ENCODE results near the gene TNFRSF6B. TPM values are rescaled to one million over a fixed set of nuclear protein-coding genes. Genes with fewer than 3 reads are reported as not detected.
A peak's percentile ranks its signal among the peaks of the same experiment; 100 is the strongest.

TNFRSF6B gene

GRCh38 chr20:63746751-63747315 is 50.4 kb downstream of the TNFRSF6B start:
- Histone ChIP-seq H3K9ac (ENCODE audit: low read depth, low read length, poor library complexity) (no peak overlapping the region), H3K36me3 (replicated peaks in 1 of 2; ENCODE audit: control insufficient read depth in 2 of 2, insufficient read depth in 2 of 2, low read length in 2 of 2) (peaks cover 10 to 62% of the 10 kb centered on the region in 2 donors), H3K79me1 (ENCODE audit: low read depth, low read length) (peaks cover 8% of the 10 kb centered on the region), H3K23ac (ENCODE audit: low read depth, low read length, poor library complexity) (peak overlapping the region; percentile 85), H2BK12ac (ENCODE audit: low read length) (no peak overlapping the region), H2BK5ac (ENCODE audit: low read length) (no peak overlapping the region), H3K4me2 (ENCODE audit: insufficient read depth, low read length, poor library complexity, severe bottlenecking) (no peak overlapping the region), H4K91ac (ENCODE audit: low read depth, low read length, poor library complexity) (no peak overlapping the region), H3K4ac (ENCODE audit: low read length) (no peak overlapping the region), H3K9me3 (replicated peaks in 1 of 2; ENCODE audit: control insufficient read depth in 2 of 2, insufficient read depth in 1 of 2, low read depth in 1 of 2, low read length in 2 of 2) (no peaks in the 10 kb centered on the region), H4K8ac (ENCODE audit: low read depth, low read length) (no peak overlapping the region), H3K27me3 (ENCODE audit: control insufficient read depth in 3 of 3, insufficient read depth in 3 of 3, low read depth in 1 of 3, low read length in 3 of 3) (no peaks in the 10 kb centered on the region), H2BK15ac (ENCODE audit: low read length) (no peak overlapping the region), H3K18ac (ENCODE audit: low read length) (no peak overlapping the region), H2AK5ac (ENCODE audit: low read depth, low read length) (peak overlapping the region; percentile 28), H3K4me3 (ENCODE audit: low read length in 2 of 2) (no peak overlapping the region), H3K27ac (replicated peaks; ENCODE audit: low read length) (no peak overlapping the region), H2AFZ (ENCODE audit: low read length) (no peak overlapping the region), H3K14ac (ENCODE audit: low read length) (no peak overlapping the region), H2BK120ac (ENCODE audit: low read depth, low read length) (no peak overlapping the region), H3K4me1 (ENCODE audit: control insufficient read depth in 2 of 2, insufficient read depth in 1 of 2, low read depth in 1 of 2, low read length in 2 of 2) (peaks cover 6 to 8% of the 10 kb centered on the region in 2 donors)
- no CpG with 5 or more reads among the region's 47 CpGs for whole genome bisulfite sequencing, 2 donors (ENCODE audit: extremely low coverage in 2 of 2, insufficient read length in 2 of 2, insufficient replicate concordance in 1 of 2)
- DNase-seq (ENCODE audit: low spot score), result no peak

- no CpG with 5 or more reads among the region's 13 CpGs for WGBS, 2 donors (ENCODE audit: extremely low coverage in 2 of 2, insufficient read length in 2 of 2, insufficient replicate concordance in 1 of 2)
- no peak overlapping the region for H3K4me3 ChIP-seq (ENCODE audit: low read length in 2 of 2)
- H3K4me1 ChIP-seq (ENCODE audit: control insufficient read depth in 2 of 2, insufficient read depth in 1 of 2, low read depth in 1 of 2, low read length in 2 of 2), result peaks cover 6 to 8% of the 10 kb centered on the region in 2 donors
- H2BK15ac ChIP-seq (ENCODE audit: low read length), result no peak overlapping the region
- no peak overlapping the region for H2AK5ac ChIP-seq (ENCODE audit: low read depth, low read length)
- H2AFZ ChIP-seq (ENCODE audit: low read length), result no peak overlapping the region
- no peak overlapping the region for H4K8ac ChIP-seq (ENCODE audit: low read depth, low read length)
- H3K14ac ChIP-seq (ENCODE audit: low read length), result no peak overlapping the region
- H3K27ac ChIP-seq (replicated peaks; ENCODE audit: low read length), result no peak overlapping the region
- H3K9me3 ChIP-seq (replicated peaks in 1 of 2; ENCODE audit: control insufficient read depth in 2 of 2, insufficient read depth in 1 of 2, low read depth in 1 of 2, low read length in 2 of 2), result no peaks in the 10 kb centered on the region
- no peak overlapping the region for H2BK12ac ChIP-seq (ENCODE audit: low read length)
- DNase-seq (ENCODE audit: low spot score), result no peak
- H3K18ac ChIP-seq (ENCODE audit: low read length), result no peak overlapping the region
- H3K79me1 ChIP-seq (ENCODE audit: low read depth, low read length), result peaks cover 5% of the 10 kb centered on the region
- no peak overlapping the region for H3K9ac ChIP-seq (ENCODE audit: low read depth, low read length, poor library complexity)
- H3K23ac ChIP-seq (ENCODE audit: low read depth, low read length, poor library complexity), result no peak overlapping the region
- no peak overlapping the region for H4K91ac ChIP-seq (ENCODE audit: low read depth, low read length, poor library complexity)
- H3K4ac ChIP-seq (ENCODE audit: low read length), result no peak overlapping the region
- no peak overlapping the region for H2BK120ac ChIP-seq (ENCODE audit: low read depth, low read length)
- H3K27me3 ChIP-seq (ENCODE audit: control insufficient read depth in 3 of 3, insufficient read depth in 3 of 3, low read depth in 1 of 3, low read length in 3 of 3), result no peaks in the 10 kb centered on the region
- H2BK5ac ChIP-seq (ENCODE audit: low read length), result no peak overlapping the region
- no peak overlapping the region for H3K4me2 ChIP-seq (ENCODE audit: insufficient read depth, low read length, poor library complexity, severe bottlenecking)
- peaks cover 6 to 58% of the 10 kb centered on the region in 2 donors for H3K36me3 ChIP-seq (replicated peaks in 1 of 2; ENCODE audit: control insufficient read depth in 2 of 2, insufficient read depth in 2 of 2, low read length in 2 of 2)
Observed at GRCh38 chr20:63747622-63748069, 51.2 kb downstream of the TNFRSF6B start.

Small RNA genes lying within 50 kb of the gene (small RNA-seq; reads per million reads assigned to genes)
- not detected for gene LIME1 (ENCODE audit: insufficient read depth)
- gene TNFRSF6B (ENCODE audit: insufficient read depth), result not detected
